ENCODE measurements around the gene LCK. TPM values are rescaled to one million over a fixed set of nuclear protein-coding genes. Genes with fewer than 3 reads are reported as not detected.

LCK gene
- total and polyA plus RNA-seq, 9 of the 15 experiments (the other 6 are each of a cell fraction or from before 2014, with no cell fraction given), result 0.04 to 0.47 (median 0.13) TPM; not detected in 6

GRCh38 chr1:32247983-32248889 lies 2.8 kb upstream of the LCK start (continued):
- peak; percentile 16 for TF ChIP-seq PRDM10 (IDR thresholded peaks at IDR 0.05; ENCODE audit: partially characterized antibody)
- TF ChIP-seq RFX7 (CRISPR knock-in tag; IDR thresholded peaks at IDR 0.05), result no peak
- no peak for TF ChIP-seq ZNF639 (CRISPR knock-in tag; conservative IDR thresholded peaks at IDR 0.05 in 1 of 2, IDR thresholded peaks at IDR 0.05 in 1 of 2)
- TF ChIP-seq HCFC1 (IDR thresholded peaks at IDR 0.05; ENCODE audit: low read depth, low read length), result 0 out of 2 replicates have a peak, but pooled peaks have one; percentile 51
- TF ChIP-seq CREB1 (IDR thresholded peaks at IDR 0.05), result no peak
- peak; percentile 15; the same call in 1 of the 2 replicates for TF ChIP-seq CREB1 (CRISPR knock-in tag; IDR thresholded peaks at IDR 0.05)
- TF ChIP-seq ZNF263 (CRISPR knock-in tag; IDR thresholded peaks at IDR 0.05; ENCODE audit: borderline replicate concordance), result peak; percentile 60; the same call in 1 of the 2 replicates
- TF ChIP-seq NFXL1 (CRISPR knock-in tag; IDR thresholded peaks at IDR 0.05), result no peak
- TF ChIP-seq JUN (IDR thresholded peaks at IDR 0.05; ENCODE audit: borderline replicate concordance, low read depth, low read length), result peak; percentile 46; the same call in 1 of the 2 replicates
- no peak for TF ChIP-seq JUN (CRISPR knock-in tag; IDR thresholded peaks at IDR 0.05; ENCODE audit: borderline replicate concordance)
- TF ChIP-seq KDM1A (IDR thresholded peaks at IDR 0.05), result peak; percentile 62 to 86; a peak in 3 of 4 replicates
- peak; percentile 83 for TF ChIP-seq SMC3 (conservative IDR thresholded peaks at IDR 0.05; ENCODE audit: insufficient read depth, low read depth, low read length)
- TF ChIP-seq ZNF778 (CRISPR knock-in tag; IDR thresholded peaks at IDR 0.05), result no peak
- peak; percentile 98 for TF ChIP-seq SMARCA5 (IDR thresholded peaks at IDR 0.05)
- TF ChIP-seq MTA3 (IDR thresholded peaks at IDR 0.05; ENCODE audit: borderline replicate concordance), result peak; percentile 68; the same call in 1 of the 2 replicates

Data from K562 (cell line).